SK-N-MC (cell line): Measurements from ENCODE around the gene ZFR2.

Experiments used
- EZH2 ChIP-seq: fragments of 200-600 bp; sonication (generic); IDR thresholded peaks from one replicate; pipeline ENCODE4 v1.6.1; 2017; ENCODE audit warnings: antibody characterized with exemption
- FOXP2 ChIP-seq: optimal IDR thresholded peaks from 2 replicates; pipeline ENCODE3; 2011; ENCODE audit warnings: mild to moderate bottlenecking, moderate library complexity; ENCODE audit not compliant: insufficient read depth; ENCODE audit errors: extremely low read length, control extremely low read depth
- POLR2AphosphoS5 ChIP-seq: IDR thresholded peaks from 2 replicates; pipeline ENCODE4 v1.6.1; 2012; ENCODE audit warnings: mild to moderate bottlenecking, low read depth, low read length, borderline replicate concordance

DNA sequence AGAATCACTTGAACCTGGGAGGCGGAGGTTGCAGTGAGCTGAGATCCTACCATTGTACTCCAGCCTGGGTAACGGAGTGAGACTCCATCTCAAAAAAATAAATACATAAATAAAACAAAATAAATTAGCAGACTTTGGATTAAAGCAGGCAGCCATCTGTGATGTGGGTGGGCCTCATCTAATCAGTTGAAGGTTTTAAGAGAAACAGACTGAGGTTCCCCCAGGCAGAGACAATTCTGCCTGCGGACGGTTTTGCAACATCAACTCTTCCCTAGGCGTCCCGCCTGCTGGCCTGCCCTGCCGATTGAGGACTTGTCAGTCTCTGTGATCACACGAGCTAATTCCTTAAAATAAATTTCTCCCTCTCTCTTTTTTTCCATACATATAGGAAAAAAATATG lies 35.4 kb upstream of the ZFR2 start:
- TF ChIP-seq POLR2AphosphoS5: no peak
- no peak for TF ChIP-seq EZH2
- no peak for TF ChIP-seq FOXP2
